Transverse colon (tissue), 4 donors: ENCODE results near the gene GNB2. TPM values are rescaled to one million over a fixed set of nuclear protein-coding genes. Genes with fewer than 3 reads are reported as not detected.
A peak's percentile ranks its signal among the peaks of the same experiment; 100 is the strongest.

Source experiments
- DNase-seq: peaks from one replicate; pipeline ENCODE4 v3.0.0-alpha.2; 2019
- H3K27ac ChIP-seq, 4 donors: fragments of 200-600 bp; sonication (generic); 2 replicates each; pipeline ENCODE4 v1.5.1; 2016 to 2018; ENCODE audit warnings: inconsistent platforms in 4 of 4
- H3K27me3 ChIP-seq: fragments of 200-600 bp; sonication (generic); 2 replicates; pipeline ENCODE4 v1.5.1; 2017; ENCODE audit warnings: inconsistent platforms
- H3K36me3 ChIP-seq, 4 donors: fragments of 200-600 bp; sonication (generic); 2 replicates each; pipeline ENCODE4 v1.5.1; 2017 to 2019; ENCODE audit warnings: inconsistent platforms in 4 of 4
- H3K4me1 ChIP-seq, 4 donors: fragments of 200-600 bp; sonication (generic); 2 replicates each; pipeline ENCODE4 v1.5.1; 2017 to 2020; ENCODE audit warnings: inconsistent platforms in 4 of 4
- H3K4me3 ChIP-seq, 4 donors: fragments of 200-600 bp; sonication (generic); 1 replicate in 1 of 4; 2 replicates in 3 of 4; pipeline versions ENCODE4 v1.5.1 to v1.6.1; 2017 to 2019; ENCODE audit warnings: inconsistent platforms in 4 of 4
- H3K9me3 ChIP-seq, 2 donors: fragments of 200-600 bp; sonication (generic); 2 replicates each; pipeline ENCODE4 v1.5.1; 2017 to 2019; ENCODE audit warnings: inconsistent platforms in 2 of 2
- EP300 ChIP-seq: sonication (generic); formaldehyde crosslinking; IDR thresholded peaks from one replicate; pipeline ENCODE4 v1.6.1; 2017; ENCODE audit warnings: antibody characterized with exemption, low read depth
- POLR2A ChIP-seq: fragments of 450-650 bp; IDR thresholded peaks from one replicate; pipeline ENCODE4 v1.6.1; 2016; ENCODE audit warnings: antibody characterized with exemption, mild to moderate bottlenecking, moderate library complexity
- POLR2AphosphoS5 ChIP-seq, 3 donors: sonication (generic); formaldehyde crosslinking; IDR thresholded peaks; one replicate each; pipeline ENCODE4 v1.6.1; 2016; ENCODE audit warnings: antibody characterized with exemption in 3 of 3
- WGBS, 2 donors: methylation state at CpG; one replicate each; pipeline ENCODE4 v1.1.5; 2018; ENCODE audit warnings: low coverage in 1 of 2; 5-methylcytosine and 5-hydroxymethylcytosine counted together
- in situ Hi-C, 4 donors: fragments of 200-750 bp; cut with MboI; loops; one replicate each; pipeline versions ENCODE4 v1.15.0 to v1.15.1; 2017; ENCODE audit warnings: low sequenced_read_pairs in 3 of 4, low pct_ligation_motif_present in 1 of 4, low pct_unique_long_range_greater_than_20kb in 1 of 4
- intact Hi-C: fragments of 100-400 bp; cut with DNase I; formaldehyde crosslinking; loops from one replicate; pipeline ENCODE4 v1.15.1; 2023; ENCODE audit warnings: low total_unique reads
- total RNA-seq, 4 donors: library from RNA; depleted of rRNA; stranded (reverse); fragments of >200 nt; gene quantifications; one replicate each; pipeline ENCODE4 v1.1.0, GENCODE V29; 2016
- TF ChIP-seq, protein P1 (sequence below), 5 experiments: fragments of 200-600 bp in 3 of 5; fragments of 450-650 bp in 2 of 5; sonication (generic) in 3 of 5; IDR thresholded peaks; 1 replicate in 2 of 5; 2 replicates in 3 of 5; pipeline ENCODE4 v1.5.1; 2016 to 2017; ENCODE audit warnings: antibody characterized with exemption in 5 of 5, inconsistent platforms in 3 of 5, mild to moderate bottlenecking in 2 of 5, moderate library complexity in 1 of 5

The GNB2 gene
- total RNA-seq, 4 donors from 2014 or later: 192 to 301 (median 246) TPM

DNA sequence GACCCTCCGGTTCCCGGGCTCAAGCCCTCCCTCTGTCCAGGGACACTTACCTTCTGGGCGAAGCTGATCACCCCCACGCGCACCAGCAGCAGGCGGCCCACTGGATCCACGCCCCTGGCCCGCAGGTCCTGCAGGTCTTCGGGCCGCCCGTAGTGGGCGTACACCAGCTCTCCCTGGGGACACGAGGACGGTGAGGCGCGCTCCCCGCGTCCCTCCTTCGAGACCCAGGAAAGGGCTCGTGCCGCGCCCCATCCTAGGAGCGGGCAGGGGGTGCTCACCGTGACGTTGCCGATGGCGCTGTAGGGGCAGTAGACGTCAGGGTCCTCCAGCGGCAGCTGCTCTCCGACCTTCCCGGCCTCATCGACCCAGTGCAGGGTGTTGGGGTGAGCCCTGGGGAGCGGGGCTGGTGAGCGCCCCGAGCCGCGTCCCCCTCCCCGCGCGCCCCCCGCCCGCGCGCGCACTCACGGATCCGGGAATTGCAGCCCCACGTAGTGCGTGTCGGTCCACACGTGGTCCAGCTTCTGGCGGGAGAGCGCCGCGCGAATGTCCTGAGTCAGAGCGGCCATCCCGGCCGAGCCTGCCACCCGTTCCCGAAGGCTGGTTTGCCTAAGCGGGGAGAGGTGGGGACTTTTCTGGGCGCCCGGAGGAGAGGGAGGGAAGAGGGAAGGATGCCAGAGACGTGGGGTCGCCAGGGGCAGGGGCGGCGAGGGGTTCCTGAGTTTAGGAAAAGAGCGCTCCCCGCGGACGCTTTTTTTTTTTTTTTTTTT, 40.4 kb upstream of the GNB2 start:
- no peak for TF ChIP-seq EP300
- no peak for TF ChIP-seq POLR2A
- no peak for TF ChIP-seq POLR2AphosphoS5 (IDR thresholded peaks at IDR 0.05)
- TF ChIP-seq, protein P1, sequence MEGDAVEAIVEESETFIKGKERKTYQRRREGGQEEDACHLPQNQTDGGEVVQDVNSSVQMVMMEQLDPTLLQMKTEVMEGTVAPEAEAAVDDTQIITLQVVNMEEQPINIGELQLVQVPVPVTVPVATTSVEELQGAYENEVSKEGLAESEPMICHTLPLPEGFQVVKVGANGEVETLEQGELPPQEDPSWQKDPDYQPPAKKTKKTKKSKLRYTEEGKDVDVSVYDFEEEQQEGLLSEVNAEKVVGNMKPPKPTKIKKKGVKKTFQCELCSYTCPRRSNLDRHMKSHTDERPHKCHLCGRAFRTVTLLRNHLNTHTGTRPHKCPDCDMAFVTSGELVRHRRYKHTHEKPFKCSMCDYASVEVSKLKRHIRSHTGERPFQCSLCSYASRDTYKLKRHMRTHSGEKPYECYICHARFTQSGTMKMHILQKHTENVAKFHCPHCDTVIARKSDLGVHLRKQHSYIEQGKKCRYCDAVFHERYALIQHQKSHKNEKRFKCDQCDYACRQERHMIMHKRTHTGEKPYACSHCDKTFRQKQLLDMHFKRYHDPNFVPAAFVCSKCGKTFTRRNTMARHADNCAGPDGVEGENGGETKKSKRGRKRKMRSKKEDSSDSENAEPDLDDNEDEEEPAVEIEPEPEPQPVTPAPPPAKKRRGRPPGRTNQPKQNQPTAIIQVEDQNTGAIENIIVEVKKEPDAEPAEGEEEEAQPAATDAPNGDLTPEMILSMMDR (IDR thresholded peaks at IDR 0.05): peak in 4 of 5 experiments; percentile 31 to 44 (median 38)
- peak overlapping the region; percentile 22 to 59 (median 48) for H3K4me3 ChIP-seq
- intact Hi-C loops (no loop called here), in situ Hi-C loops (no loop called here)
- H3K4me1 ChIP-seq: peaks cover 0 to 10% (median 8%) of the 10 kb centered on the region in 4 donors
- H3K36me3 ChIP-seq: no peaks in the 10 kb centered on the region
- WGBS, 2 donors: 0 to 4% methylated on average over 1 to 36 of the region's 72 CpGs
- H3K9me3 ChIP-seq: no peaks in the 10 kb centered on the region
- DNase-seq: peak; percentile 72
- peak overlapping the region in 2 of 4 donors; percentile 13 to 33 for H3K27ac ChIP-seq
- H3K27me3 ChIP-seq: peaks cover 7% of the 10 kb centered on the region

DNA sequence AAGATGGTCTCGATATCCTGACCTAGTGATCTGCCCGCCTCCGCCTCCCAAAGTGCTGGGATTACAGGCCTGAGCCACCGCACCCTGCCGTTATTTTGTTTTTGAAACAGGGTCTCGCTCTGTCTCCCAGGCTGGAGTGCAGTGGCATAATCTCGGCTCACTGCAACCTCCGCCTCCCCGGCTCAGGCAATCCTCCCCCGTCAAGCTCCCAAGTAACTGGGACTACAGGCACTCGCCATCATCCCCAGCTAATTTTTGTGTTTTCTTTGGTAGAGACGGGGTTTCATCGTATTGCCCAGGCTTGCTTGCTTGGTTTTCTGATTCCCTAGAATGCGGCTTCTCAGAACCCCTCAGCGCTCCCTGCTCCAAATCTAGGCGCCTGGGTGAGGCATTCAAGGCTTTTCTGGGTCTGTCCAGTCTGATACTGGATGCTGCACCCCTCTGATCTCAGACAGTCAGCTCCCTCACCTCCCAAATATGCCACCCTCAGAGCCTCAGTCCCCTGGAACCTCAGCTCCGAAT, 33.5 kb upstream of the GNB2 start:
- no peak overlapping the region for H3K27ac ChIP-seq
- H3K4me3 ChIP-seq: no peak overlapping the region
- in situ Hi-C loops (no loop called here), intact Hi-C loops (no loop called here)
- H3K9me3 ChIP-seq: no peaks in the 10 kb centered on the region
- no peaks in the 10 kb centered on the region for H3K36me3 ChIP-seq
- H3K27me3 ChIP-seq: peaks cover 21% of the 10 kb centered on the region
- no peaks in the 10 kb centered on the region for H3K4me1 ChIP-seq
- no peak for DNase-seq
- WGBS, 2 donors: 86% methylated on average over 17 of the region's 17 CpGs; no CpG with 5 or more reads in 1 of the 2 donors
- TF ChIP-seq, protein P1 (IDR thresholded peaks at IDR 0.05): no peak
- TF ChIP-seq POLR2AphosphoS5 (IDR thresholded peaks at IDR 0.05) (no peak), POLR2A (no peak)

DNA sequence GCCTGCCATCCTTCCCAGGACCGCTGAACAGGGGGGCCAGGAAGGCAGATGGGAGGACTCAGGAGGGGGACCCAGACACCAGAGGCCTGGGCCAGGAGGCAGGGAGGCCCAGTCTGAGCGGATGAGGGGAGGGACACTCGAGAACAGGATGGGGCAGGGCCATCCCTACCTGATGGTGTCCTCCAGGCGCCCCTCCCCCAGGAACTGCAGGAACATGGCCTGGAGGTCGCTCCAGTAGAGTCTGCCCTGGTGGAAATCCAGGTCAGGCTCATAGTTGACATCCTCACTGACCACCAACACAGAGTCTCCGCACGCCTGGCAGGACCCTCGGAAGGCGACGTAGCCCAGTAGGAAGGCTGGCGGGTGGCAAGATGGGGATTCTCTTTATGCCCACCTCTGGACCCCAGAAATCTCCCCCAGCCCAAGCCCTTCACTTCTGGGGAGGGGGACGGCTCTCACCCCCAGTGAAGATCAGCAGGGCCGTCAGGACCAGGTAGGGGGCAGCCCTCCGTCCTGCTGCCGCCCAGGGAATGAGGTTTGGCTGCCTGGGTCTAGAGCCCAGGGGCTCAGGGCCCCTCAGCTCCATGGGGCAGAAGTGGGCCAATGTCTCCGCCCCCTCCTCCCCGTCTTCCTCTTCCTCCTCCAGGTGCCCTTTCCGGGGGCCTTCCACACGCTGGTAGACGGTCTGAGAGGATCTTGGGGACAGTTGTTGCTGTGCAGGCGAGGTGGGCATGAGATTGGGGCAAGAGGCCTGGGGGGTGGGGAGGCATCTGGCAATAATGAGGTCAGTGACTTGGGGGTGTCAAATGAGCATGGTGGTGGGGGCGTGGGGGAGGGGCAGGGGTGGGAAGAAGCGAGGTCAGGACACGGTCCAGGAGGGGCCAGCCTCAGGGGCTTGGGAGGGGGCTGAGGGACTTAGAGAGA, 32.8 kb upstream of the GNB2 start:
- in situ Hi-C loops: no loop called here
- H3K9me3 ChIP-seq: no peaks in the 10 kb centered on the region
- TF ChIP-seq POLR2AphosphoS5 (IDR thresholded peaks at IDR 0.05) (no peak), POLR2A (no peak), EP300 (no peak)
- TF ChIP-seq, protein P1 (IDR thresholded peaks at IDR 0.05): no peak
- H3K36me3 ChIP-seq: no peaks in the 10 kb centered on the region
- no peak overlapping the region for H3K4me3 ChIP-seq
- no peak for DNase-seq
- peaks cover 21% of the 10 kb centered on the region for H3K27me3 ChIP-seq
- H3K4me1 ChIP-seq: no peaks in the 10 kb centered on the region
- no peak overlapping the region for H3K27ac ChIP-seq
- intact Hi-C loops: no loop called here
- WGBS, 2 donors: 40 to 73% methylated on average over 2 to 22 of the region's 24 CpGs

DNA sequence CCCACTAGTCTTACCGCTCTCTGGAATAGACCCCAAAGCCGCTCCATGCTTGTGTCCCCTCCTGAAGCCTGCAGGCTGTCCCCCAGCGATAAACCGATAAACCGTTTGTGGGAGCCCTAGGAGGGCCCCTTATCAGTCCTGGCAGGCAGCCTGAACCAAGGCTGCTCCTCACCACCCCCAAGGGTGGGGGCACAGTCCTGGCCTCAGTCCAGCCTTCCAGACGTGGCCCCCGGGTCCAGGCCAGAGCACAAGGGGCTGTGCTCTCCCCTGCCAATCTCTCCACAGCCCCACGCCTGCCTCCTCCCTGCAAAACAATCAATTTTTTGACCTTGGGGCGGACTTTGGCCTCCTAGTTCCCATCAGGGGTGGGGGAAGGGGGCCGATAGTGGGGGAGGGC, 32.1 kb upstream of the GNB2 start, which contains the start of gene TFR2:
Gene TFR2 (minus strand): TSS at position 90 of the 397 bp plus-strand sequence. CDS start 43 bp downstream, at position 47.
- Histone ChIP-seq H3K27ac (no peak within 1 kb of the TSS), H3K36me3 (no peaks in the 10 kb centered on the region), H3K4me1 (no peaks in the 10 kb centered on the region), H3K4me3 (no peak within 1 kb of the TSS), H3K9me3 (no peaks in the 10 kb centered on the region), H3K27me3 (peaks cover 25% of the 10 kb centered on the region)
- in situ Hi-C loops (no loop called here), intact Hi-C loops (no loop called here)
- DNase-seq: no peak
- 48% methylated on average over 10 of the region's 10 CpGs; no CpG with 5 or more reads in 1 of the 2 donors for WGBS, 2 donors
- TF ChIP-seq, protein P1 (IDR thresholded peaks at IDR 0.05): no peak
- no peak for TF ChIP-seq EP300
- TF ChIP-seq POLR2AphosphoS5 (IDR thresholded peaks at IDR 0.05): no peak
- no peak for TF ChIP-seq POLR2A
